Uterus (tissue), 2 donors: ENCODE results near the gene LNPK.

Experiments used
- POLR2A ChIP-seq, 2 donors: fragments of 450-650 bp; IDR thresholded peaks; one replicate each; pipeline ENCODE4 v1.6.1; 2016; ENCODE audit warnings: antibody characterized with exemption in 2 of 2, mild to moderate bottlenecking in 1 of 2, moderate library complexity in 1 of 2
- TF ChIP-seq, protein P1 (sequence below), 4 experiments: fragments of 200-600 bp in 2 of 4; fragments of 450-650 bp in 2 of 4; sonication (generic) in 2 of 4; IDR thresholded peaks; one replicate each; pipeline ENCODE4 v1.5.1; 2016 to 2019; ENCODE audit warnings: antibody characterized with exemption in 4 of 4, mild to moderate bottlenecking in 2 of 4, moderate library complexity in 1 of 4

DNA sequence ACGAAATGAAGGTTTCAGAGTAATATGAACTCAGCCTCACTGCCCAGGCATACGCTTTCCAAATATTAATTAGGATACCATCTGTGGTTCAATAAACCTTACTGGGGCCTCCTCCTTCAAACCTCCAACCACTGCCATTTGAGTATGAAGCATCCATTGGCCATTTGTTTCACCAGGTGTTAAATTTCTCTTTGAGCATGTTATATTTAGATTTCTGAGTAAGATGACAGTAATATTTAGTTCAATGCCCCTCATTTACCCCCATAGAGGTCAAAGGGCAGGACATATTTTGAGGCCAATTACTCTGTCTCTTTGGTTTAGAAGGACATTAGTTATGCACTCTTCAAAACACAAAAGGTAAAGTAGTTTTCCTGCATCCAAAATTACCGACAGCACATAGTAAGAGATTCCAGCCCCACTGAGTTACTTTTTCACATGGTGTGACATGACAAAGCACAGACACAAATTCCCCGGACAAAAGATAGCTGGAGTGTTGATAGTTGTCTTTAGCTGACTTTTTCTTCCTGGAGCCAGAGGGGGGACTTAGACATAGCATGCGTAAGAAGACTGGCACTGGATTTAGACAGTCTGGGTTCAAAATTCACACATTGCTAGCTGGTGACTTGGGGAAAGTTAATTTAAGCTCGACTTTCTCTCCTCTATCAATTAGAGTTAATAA is 33.1 kb upstream of the LNPK start:
- TF ChIP-seq, protein P1, sequence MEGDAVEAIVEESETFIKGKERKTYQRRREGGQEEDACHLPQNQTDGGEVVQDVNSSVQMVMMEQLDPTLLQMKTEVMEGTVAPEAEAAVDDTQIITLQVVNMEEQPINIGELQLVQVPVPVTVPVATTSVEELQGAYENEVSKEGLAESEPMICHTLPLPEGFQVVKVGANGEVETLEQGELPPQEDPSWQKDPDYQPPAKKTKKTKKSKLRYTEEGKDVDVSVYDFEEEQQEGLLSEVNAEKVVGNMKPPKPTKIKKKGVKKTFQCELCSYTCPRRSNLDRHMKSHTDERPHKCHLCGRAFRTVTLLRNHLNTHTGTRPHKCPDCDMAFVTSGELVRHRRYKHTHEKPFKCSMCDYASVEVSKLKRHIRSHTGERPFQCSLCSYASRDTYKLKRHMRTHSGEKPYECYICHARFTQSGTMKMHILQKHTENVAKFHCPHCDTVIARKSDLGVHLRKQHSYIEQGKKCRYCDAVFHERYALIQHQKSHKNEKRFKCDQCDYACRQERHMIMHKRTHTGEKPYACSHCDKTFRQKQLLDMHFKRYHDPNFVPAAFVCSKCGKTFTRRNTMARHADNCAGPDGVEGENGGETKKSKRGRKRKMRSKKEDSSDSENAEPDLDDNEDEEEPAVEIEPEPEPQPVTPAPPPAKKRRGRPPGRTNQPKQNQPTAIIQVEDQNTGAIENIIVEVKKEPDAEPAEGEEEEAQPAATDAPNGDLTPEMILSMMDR (IDR thresholded peaks at IDR 0.05) = no peak
- TF ChIP-seq POLR2A (IDR thresholded peaks at IDR 0.05) = no peak
